ENCODE data around the gene RNASET2.

Gene RNASET2

DNA sequence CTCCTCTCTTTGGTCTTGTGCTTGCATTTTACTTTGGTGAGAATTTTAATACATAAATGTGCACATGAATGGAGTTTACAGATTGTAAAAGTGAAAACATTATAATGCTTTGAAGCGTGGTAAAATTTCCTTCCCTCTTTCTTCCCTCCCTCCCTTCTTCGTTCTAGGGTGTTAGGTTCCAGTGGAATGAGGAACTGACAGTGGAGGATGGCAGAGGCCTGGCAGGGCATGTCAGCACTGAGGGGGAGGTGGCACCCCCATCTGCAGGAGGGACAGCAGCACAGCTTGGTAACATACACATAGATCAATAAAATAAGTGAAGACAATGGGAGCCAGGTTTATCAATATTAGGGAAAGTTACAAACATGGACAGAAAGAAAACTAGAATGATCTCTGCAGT lies 47.5 kb downstream of the RNASET2 start:
- no peaks in the 10 kb centered on the region for H3K27me3 ChIP-seq (ENCODE audit: insufficient read depth, poor library complexity, severe bottlenecking)
- TF ChIP-seq SPI1 (IDR thresholded peaks at IDR 0.05; ENCODE audit: borderline replicate concordance, low read depth) (peak; percentile 92), REST (IDR thresholded peaks at IDR 0.05; ENCODE audit: insufficient replicate concordance, low read depth) (no peak)
- H3K4me3 ChIP-seq (replicated peaks; ENCODE audit: insufficient read depth, low read length): no peak overlapping the region
- H3K27ac ChIP-seq (replicated peaks): no peak overlapping the region
- DNase-seq (ENCODE audit: low read depth in 1 of 2, low spot score in 1 of 2): peak in 1 of 2 experiments; percentile 47

- DNase-seq (ENCODE audit: low read depth in 1 of 2, low spot score in 1 of 2): no peak
- TF ChIP-seq POLR2AphosphoS5 (IDR thresholded peaks at IDR 0.05; ENCODE audit: low read depth) (no peak), GABPA (IDR thresholded peaks at IDR 0.05; ENCODE audit: low read depth) (no peak), SPI1 (IDR thresholded peaks at IDR 0.05; ENCODE audit: borderline replicate concordance, low read depth) (no peak), REST (IDR thresholded peaks at IDR 0.05; ENCODE audit: insufficient replicate concordance, low read depth) (no peak), CTCF (IDR thresholded peaks at IDR 0.05; ENCODE audit: insufficient read depth, low read length) (no peak)
Measured at GRCh38 chr6:166907871-166908806, 48.2 kb downstream of the RNASET2 start.

DNA sequence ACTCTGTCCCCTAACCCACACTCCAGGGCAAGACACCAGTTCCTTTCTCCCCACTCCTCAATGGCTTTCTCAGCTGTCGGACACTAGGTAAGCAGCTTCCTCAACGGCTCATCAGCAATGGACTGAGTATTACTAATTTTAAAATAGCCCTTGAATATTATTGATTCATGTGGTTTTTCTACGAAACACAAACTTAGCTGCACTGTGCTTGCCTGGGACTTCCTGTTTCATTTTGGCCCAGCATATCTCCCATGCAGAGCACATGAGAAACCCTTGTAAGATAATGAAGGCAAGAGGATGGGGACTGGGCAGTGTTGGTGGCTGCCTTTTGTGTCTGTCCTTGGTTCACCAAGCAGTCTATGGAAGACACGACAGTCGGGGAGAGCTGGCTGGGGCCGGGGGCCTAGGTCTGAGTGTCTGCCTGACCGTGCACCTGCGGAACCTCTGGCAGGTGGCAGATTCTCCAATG lies 48.9 kb downstream of the RNASET2 start:
- Histone ChIP-seq H3K4me3 (replicated peaks; ENCODE audit: insufficient read depth, low read length) (no peak overlapping the region), H3K27ac (replicated peaks) (no peak overlapping the region), H3K27me3 (ENCODE audit: insufficient read depth, poor library complexity, severe bottlenecking) (no peaks in the 10 kb centered on the region)
- peak; percentile 62; the same call in 1 of the 2 replicates for TF ChIP-seq SPI1 (IDR thresholded peaks at IDR 0.05; ENCODE audit: borderline replicate concordance, low read depth)
- no peak for TF ChIP-seq GABPA (IDR thresholded peaks at IDR 0.05; ENCODE audit: low read depth)
- no peak for DNase-seq (ENCODE audit: low read depth in 1 of 2, low spot score in 1 of 2)

More at GRCh38 chr6:166907871-166908806, 48.2 kb downstream of the RNASET2 start:
- Histone ChIP-seq H3K4me3 (replicated peaks; ENCODE audit: insufficient read depth, low read length) (no peak overlapping the region), H3K27me3 (ENCODE audit: insufficient read depth, poor library complexity, severe bottlenecking) (no peaks in the 10 kb centered on the region), H3K27ac (replicated peaks) (no peak overlapping the region)

DNA sequence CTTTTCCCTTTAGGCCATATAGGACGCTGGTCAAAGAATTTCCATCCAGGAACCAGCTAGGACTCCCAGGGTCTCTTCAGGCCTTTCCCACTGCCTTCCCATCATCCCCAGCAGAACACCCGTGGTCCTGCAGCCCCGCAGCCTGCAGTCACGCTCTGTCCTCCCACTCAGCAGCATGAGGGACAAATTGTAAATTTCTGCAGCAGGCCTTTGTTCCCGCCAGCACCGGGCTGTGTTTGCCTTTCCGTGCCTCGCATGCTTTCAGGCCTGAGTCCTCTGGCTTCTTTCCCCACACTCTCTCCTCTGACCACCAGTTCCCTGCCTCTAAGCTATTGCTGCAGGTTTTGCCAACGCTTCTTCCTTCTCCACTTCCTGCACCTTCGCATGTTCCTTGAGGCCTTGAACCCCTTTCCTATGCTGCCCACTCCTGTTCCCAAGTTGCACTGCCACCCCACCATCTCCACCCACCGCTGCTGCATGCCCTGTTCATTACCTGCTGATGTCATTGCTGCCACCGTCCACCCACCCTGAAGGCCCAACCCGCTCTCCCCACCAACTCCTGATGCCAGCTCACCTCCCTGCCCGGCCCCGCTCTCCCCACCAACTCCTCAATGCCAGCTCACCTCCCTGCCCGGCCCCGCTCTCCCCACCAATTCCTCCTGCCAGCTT lies 49.8 kb downstream of the RNASET2 start:
- no peak for DNase-seq (ENCODE audit: low read depth in 1 of 2, low spot score in 1 of 2)
- Histone ChIP-seq H3K27me3 (ENCODE audit: insufficient read depth, poor library complexity, severe bottlenecking) (no peaks in the 10 kb centered on the region), H3K27ac (replicated peaks) (no peak overlapping the region), H3K4me3 (replicated peaks; ENCODE audit: insufficient read depth, low read length) (no peak overlapping the region)
- TF ChIP-seq CTCF (IDR thresholded peaks at IDR 0.05; ENCODE audit: insufficient read depth, low read length) (no peak), POLR2AphosphoS5 (IDR thresholded peaks at IDR 0.05; ENCODE audit: low read depth) (no peak), SPI1 (IDR thresholded peaks at IDR 0.05; ENCODE audit: borderline replicate concordance, low read depth) (no peak), REST (IDR thresholded peaks at IDR 0.05; ENCODE audit: insufficient replicate concordance, low read depth) (no peak), GABPA (IDR thresholded peaks at IDR 0.05; ENCODE audit: low read depth) (no peak)

All from HL-60 (cell line).